ENCODE measurements around the gene HNRNPUL1. TPM values are rescaled to one million over a fixed set of nuclear protein-coding genes. Genes with fewer than 3 reads are reported as not detected.

The HNRNPUL1 gene
- total RNA-seq, 2 experiments from 2014 or later = 332 to 340 TPM

GRCh38 chr19:41311072-41311471, 46.9 kb downstream of the HNRNPUL1 start:
- Mint-ChIP-seq H3K9me3 (ENCODE audit: insufficient read depth) (no peaks in the 10 kb centered on the region), H3K4me1 (ENCODE audit: low read depth) (peaks cover 59% of the 10 kb centered on the region), H3K27ac (no peak overlapping the region), H3K4me3 (peak overlapping the region; percentile 96), H3K27me3 (ENCODE audit: low read depth) (no peaks in the 10 kb centered on the region), H3K36me3 (ENCODE audit: low read depth) (peaks cover 63% of the 10 kb centered on the region)
- ATAC-seq (no peak), DNase-seq (no peak)
- ChIA-PET POLR2A (interaction anchor here (1.8 to 8.3 kb wide), 2 partner anchors 16 to 46 kb away, joined by 7 to 105 read pairs; partner anchors contain the start of gene HNRNPUL1), CTCF (interaction anchor here (0.9 to 2.7 kb wide), 4 partner anchors 48 to 107 kb away, joined by 3 to 13 read pairs (median 7); partner anchors contain the start of genes B9D2 and HNRNPUL1)

GRCh38 chr19:41311613-41312012, 47.4 kb downstream of the HNRNPUL1 start:
- POLR2A ChIA-PET = interaction anchor here (1.8 to 8.3 kb wide), 2 partner anchors 16 to 47 kb away, joined by 7 to 105 read pairs; partner anchors contain the start of gene HNRNPUL1
- peak overlapping the region; percentile 96 for H3K4me3 Mint-ChIP-seq
- DNase-seq = no peak
- CTCF ChIA-PET = interaction anchor here (2.7 kb wide), 1 partner anchor 48 kb away, joined by 10 read pairs; the partner anchor contains the start of gene HNRNPUL1
- peaks cover 53% of the 10 kb centered on the region for H3K4me1 Mint-ChIP-seq (ENCODE audit: low read depth)
- peak overlapping the region; percentile 17 for H3K27ac Mint-ChIP-seq
- no peaks in the 10 kb centered on the region for H3K9me3 Mint-ChIP-seq (ENCODE audit: insufficient read depth)
- peaks cover 63% of the 10 kb centered on the region for H3K36me3 Mint-ChIP-seq (ENCODE audit: low read depth)
- no peaks in the 10 kb centered on the region for H3K27me3 Mint-ChIP-seq (ENCODE audit: low read depth)
- no peak for ATAC-seq

- H3K9me3 Mint-ChIP-seq (ENCODE audit: insufficient read depth) = no peaks in the 10 kb centered on the region
- H3K27ac Mint-ChIP-seq = peak overlapping the region; percentile 17
- ChIA-PET CTCF (no interaction called here), POLR2A (no interaction called here)
- H3K27me3 Mint-ChIP-seq (ENCODE audit: low read depth) = no peaks in the 10 kb centered on the region
- DNase-seq = no peak
- no peak for ATAC-seq
- no peak overlapping the region for H3K4me3 Mint-ChIP-seq
- peaks cover 25% of the 10 kb centered on the region for H3K4me1 Mint-ChIP-seq (ENCODE audit: low read depth)
- H3K36me3 Mint-ChIP-seq (ENCODE audit: low read depth) = peaks cover 75% of the 10 kb centered on the region
Observed at GRCh38 chr19:41316306-41316920, 52.2 kb downstream of the HNRNPUL1 start.

- peak overlapping the region; percentile 65 for H3K27ac Mint-ChIP-seq
- H3K9me3 Mint-ChIP-seq (ENCODE audit: insufficient read depth) = no peaks in the 10 kb centered on the region
- H3K4me1 Mint-ChIP-seq (ENCODE audit: low read depth) = peaks cover 26% of the 10 kb centered on the region
- ChIA-PET CTCF (no interaction called here), POLR2A (interaction anchor here (1.0 kb wide), 1 partner anchor 32 kb away, joined by 4 read pairs; no protein-coding TSS in a partner anchor)
- H3K36me3 Mint-ChIP-seq (ENCODE audit: low read depth) = peaks cover 74% of the 10 kb centered on the region
- ATAC-seq (no peak), DNase-seq (no peak)
- H3K27me3 Mint-ChIP-seq (ENCODE audit: low read depth) = no peaks in the 10 kb centered on the region
- H3K4me3 Mint-ChIP-seq = no peak overlapping the region
Observed at GRCh38 chr19:41318696-41319499, 54.7 kb downstream of the HNRNPUL1 start.

GRCh38 chr19:41319500-41320184, 55.5 kb downstream of the HNRNPUL1 start:
- peaks cover 34% of the 10 kb centered on the region for H3K4me1 Mint-ChIP-seq (ENCODE audit: low read depth)
- no peak overlapping the region for H3K27ac Mint-ChIP-seq
- H3K9me3 Mint-ChIP-seq (ENCODE audit: insufficient read depth) = no peaks in the 10 kb centered on the region
- no peak for DNase-seq
- ATAC-seq = no peak
- ChIA-PET CTCF (interaction anchor here (1.0 kb wide), 1 partner anchor 11 kb away, joined by 4 read pairs; no protein-coding TSS in a partner anchor), POLR2A (interaction anchor here (1.0 kb wide), 1 partner anchor 32 kb away, joined by 4 read pairs; no protein-coding TSS in a partner anchor)
- H3K4me3 Mint-ChIP-seq = no peak overlapping the region
- peaks cover 76% of the 10 kb centered on the region for H3K36me3 Mint-ChIP-seq (ENCODE audit: low read depth)
- H3K27me3 Mint-ChIP-seq (ENCODE audit: low read depth) = no peaks in the 10 kb centered on the region

- Mint-ChIP-seq H3K27me3 (ENCODE audit: low read depth) (no peaks in the 10 kb centered on the region), H3K27ac (no peak overlapping the region), H3K36me3 (ENCODE audit: low read depth) (peaks cover 79% of the 10 kb centered on the region), H3K9me3 (ENCODE audit: insufficient read depth) (no peaks in the 10 kb centered on the region), H3K4me1 (ENCODE audit: low read depth) (peaks cover 37% of the 10 kb centered on the region), H3K4me3 (no peak overlapping the region)
- no peak for DNase-seq
- ChIA-PET POLR2A (interaction anchor here (0.8 kb wide), 1 partner anchor 33 kb away, joined by 3 read pairs; no protein-coding TSS in a partner anchor), CTCF (interaction anchor here (1.0 kb wide), 1 partner anchor 11 kb away, joined by 4 read pairs; no protein-coding TSS in a partner anchor)
- ATAC-seq = no peak
Observed at GRCh38 chr19:41320185-41320518, 56.0 kb downstream of the HNRNPUL1 start.

- Mint-ChIP-seq H3K4me1 (ENCODE audit: low read depth) (peaks cover 41% of the 10 kb centered on the region), H3K27ac (peak overlapping the region; percentile 28), H3K36me3 (ENCODE audit: low read depth) (peaks cover 83% of the 10 kb centered on the region), H3K27me3 (ENCODE audit: low read depth) (no peaks in the 10 kb centered on the region), H3K4me3 (no peak overlapping the region), H3K9me3 (ENCODE audit: insufficient read depth) (no peaks in the 10 kb centered on the region)
- DNase-seq (no peak), ATAC-seq (no peak)
- ChIA-PET POLR2A (interaction anchor here (0.8 kb wide), 1 partner anchor 32 kb away, joined by 3 read pairs; no protein-coding TSS in a partner anchor), CTCF (interaction anchor here (1.0 kb wide), 1 partner anchor 12 kb away, joined by 4 read pairs; no protein-coding TSS in a partner anchor)
Observed at GRCh38 chr19:41320568-41320967, 56.4 kb downstream of the HNRNPUL1 start.

GRCh38 chr19:41321204-41321599, 57.0 kb downstream of the HNRNPUL1 start:
- Mint-ChIP-seq H3K27me3 (ENCODE audit: low read depth) (no peaks in the 10 kb centered on the region), H3K36me3 (ENCODE audit: low read depth) (peaks cover 80% of the 10 kb centered on the region), H3K4me1 (ENCODE audit: low read depth) (peaks cover 42% of the 10 kb centered on the region), H3K9me3 (ENCODE audit: insufficient read depth) (no peaks in the 10 kb centered on the region), H3K4me3 (no peak overlapping the region), H3K27ac (peak overlapping the region; percentile 55)
- DNase-seq (no peak), ATAC-seq (no peak)
- ChIA-PET CTCF (interaction anchor here (0.9 to 1.4 kb wide), 2 partner anchors 12 to 117 kb away, joined by 3 to 7 read pairs; no protein-coding TSS in a partner anchor), POLR2A (no interaction called here)

- Mint-ChIP-seq H3K36me3 (ENCODE audit: low read depth) (peaks cover 79% of the 10 kb centered on the region), H3K27ac (peak overlapping the region; percentile 55), H3K4me3 (no peak overlapping the region), H3K9me3 (ENCODE audit: insufficient read depth) (no peaks in the 10 kb centered on the region), H3K4me1 (ENCODE audit: low read depth) (peaks cover 47% of the 10 kb centered on the region), H3K27me3 (ENCODE audit: low read depth) (no peaks in the 10 kb centered on the region)
- no peak for ATAC-seq
- POLR2A ChIA-PET = no interaction called here
- CTCF ChIA-PET = interaction anchor here (0.9 to 1.4 kb wide), 2 partner anchors 13 to 117 kb away, joined by 3 to 7 read pairs; no protein-coding TSS in a partner anchor
- no peak for DNase-seq
Observed at GRCh38 chr19:41321600-41322270, 57.6 kb downstream of the HNRNPUL1 start.

- H3K27me3 Mint-ChIP-seq (ENCODE audit: low read depth) = no peaks in the 10 kb centered on the region
- H3K9me3 Mint-ChIP-seq (ENCODE audit: insufficient read depth) = no peaks in the 10 kb centered on the region
- no peak overlapping the region for H3K4me3 Mint-ChIP-seq
- peak overlapping the region; percentile 72 for H3K27ac Mint-ChIP-seq
- H3K4me1 Mint-ChIP-seq (ENCODE audit: low read depth) = peaks cover 48% of the 10 kb centered on the region
- DNase-seq = no peak
- ATAC-seq = no peak
- CTCF ChIA-PET = interaction anchor here (1.4 kb wide), 1 partner anchor 14 kb away, joined by 7 read pairs; no protein-coding TSS in a partner anchor
- POLR2A ChIA-PET = no interaction called here
- H3K36me3 Mint-ChIP-seq (ENCODE audit: low read depth) = peaks cover 77% of the 10 kb centered on the region
Observed at GRCh38 chr19:41322451-41322850, 58.3 kb downstream of the HNRNPUL1 start.

- ATAC-seq (no peak), DNase-seq (no peak)
- no peaks in the 10 kb centered on the region for H3K27me3 Mint-ChIP-seq (ENCODE audit: low read depth)
- H3K4me3 Mint-ChIP-seq = no peak overlapping the region
- peaks cover 52% of the 10 kb centered on the region for H3K4me1 Mint-ChIP-seq (ENCODE audit: low read depth)
- peak overlapping the region; percentile 72 for H3K27ac Mint-ChIP-seq
- no peaks in the 10 kb centered on the region for H3K9me3 Mint-ChIP-seq (ENCODE audit: insufficient read depth)
- peaks cover 75% of the 10 kb centered on the region for H3K36me3 Mint-ChIP-seq (ENCODE audit: low read depth)
- POLR2A ChIA-PET = interaction anchor here (1.1 kb wide), 1 partner anchor 21 kb away, joined by 3 read pairs; no protein-coding TSS in a partner anchor
- CTCF ChIA-PET = no interaction called here
Observed at GRCh38 chr19:41323023-41323422, 58.9 kb downstream of the HNRNPUL1 start.

All from activated CD8-positive, alpha-beta T cell treated with anti-CD3 and anti-CD28 coated beads, Interleukin-2, amount 10 ng/mL, durations not matched to agents 7 days and 5 days (primary cell).